Left kidney (tissue), 2 donors: ENCODE measurements around the gene ACOX2. TPM values are rescaled to one million over a fixed set of nuclear protein-coding genes. Genes with fewer than 3 reads are reported as not detected.

Experiments
- DNase-seq: peaks from one replicate; pipeline ENCODE4 v3.0.0-alpha.2; 2013
- polyA plus RNA-seq: library from polyadenylated mRNA; unstranded; fragments of 120-200 nt; gene quantifications from one replicate; pipeline ENCODE4 v1.2.1, GENCODE V29; 2013; ENCODE audit not compliant: insufficient read length

Gene ACOX2
- polyA plus RNA-seq, 1 donor, result 38.6 TPM

DNA sequence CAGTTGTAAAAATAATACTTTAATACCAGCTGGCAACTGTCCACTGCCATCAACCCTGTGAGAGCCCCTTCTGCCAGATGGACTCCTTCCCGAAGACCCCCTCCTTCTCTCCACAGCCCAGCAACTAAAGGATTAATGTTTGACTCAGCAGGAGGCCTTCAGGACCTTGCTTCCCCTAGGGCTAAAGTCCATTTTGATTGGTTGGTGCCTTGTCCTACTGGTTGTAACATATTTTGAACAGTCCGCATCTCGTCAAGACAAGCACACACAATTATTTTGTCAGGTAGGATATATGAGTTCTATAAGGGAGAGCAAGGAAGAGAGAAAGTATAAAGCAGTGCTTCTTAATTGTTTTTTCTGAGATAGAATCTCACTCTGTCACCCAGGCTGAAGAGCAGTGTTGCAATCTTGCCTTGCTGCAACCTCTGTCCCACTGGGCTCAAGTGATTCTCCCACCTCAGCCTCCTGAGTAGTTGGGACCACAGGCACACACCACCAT lies 18.6 kb downstream of the ACOX2 start:
- DNase-seq, result no peak

DNA sequence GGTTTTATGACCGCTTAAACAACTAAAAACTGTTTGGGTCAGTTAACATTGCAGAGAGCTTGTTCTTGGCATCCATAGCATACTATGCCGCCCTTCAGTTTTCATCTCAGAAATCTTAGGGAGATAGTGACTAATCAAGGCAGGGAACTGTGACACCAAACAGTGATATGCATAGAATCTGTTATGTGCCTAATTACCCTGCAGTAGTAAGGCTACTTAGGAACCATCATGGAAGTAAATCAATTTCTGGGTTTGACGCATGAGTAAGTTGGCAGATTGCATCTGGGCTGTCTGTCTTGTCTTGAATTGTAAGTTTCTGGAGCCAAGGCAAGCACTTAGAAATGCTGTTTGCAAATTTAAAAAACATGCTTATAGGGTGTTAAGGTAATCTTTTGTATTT lies 22.6 kb downstream of the ACOX2 start:
- no peak for DNase-seq

DNA sequence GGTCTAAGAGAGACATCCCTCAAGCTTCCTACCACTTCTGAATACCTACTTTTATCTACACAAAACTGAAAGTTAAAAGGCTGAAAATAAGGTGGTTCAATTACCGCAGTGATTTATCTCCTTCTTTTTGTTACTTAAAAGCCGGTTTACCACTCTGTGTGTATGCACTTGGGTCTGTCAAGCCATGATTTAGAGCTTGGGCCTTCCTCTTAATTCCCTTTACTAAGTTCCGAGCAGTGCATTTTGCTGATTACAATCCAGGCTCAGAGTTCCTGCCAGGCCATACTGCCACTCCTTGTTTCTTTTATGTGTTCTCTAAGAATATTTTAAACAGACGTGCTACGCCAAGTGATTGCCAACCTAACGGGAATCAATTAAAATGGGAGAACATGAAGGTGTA lies 28.6 kb downstream of the ACOX2 start:
- DNase-seq, result no peak

DNA sequence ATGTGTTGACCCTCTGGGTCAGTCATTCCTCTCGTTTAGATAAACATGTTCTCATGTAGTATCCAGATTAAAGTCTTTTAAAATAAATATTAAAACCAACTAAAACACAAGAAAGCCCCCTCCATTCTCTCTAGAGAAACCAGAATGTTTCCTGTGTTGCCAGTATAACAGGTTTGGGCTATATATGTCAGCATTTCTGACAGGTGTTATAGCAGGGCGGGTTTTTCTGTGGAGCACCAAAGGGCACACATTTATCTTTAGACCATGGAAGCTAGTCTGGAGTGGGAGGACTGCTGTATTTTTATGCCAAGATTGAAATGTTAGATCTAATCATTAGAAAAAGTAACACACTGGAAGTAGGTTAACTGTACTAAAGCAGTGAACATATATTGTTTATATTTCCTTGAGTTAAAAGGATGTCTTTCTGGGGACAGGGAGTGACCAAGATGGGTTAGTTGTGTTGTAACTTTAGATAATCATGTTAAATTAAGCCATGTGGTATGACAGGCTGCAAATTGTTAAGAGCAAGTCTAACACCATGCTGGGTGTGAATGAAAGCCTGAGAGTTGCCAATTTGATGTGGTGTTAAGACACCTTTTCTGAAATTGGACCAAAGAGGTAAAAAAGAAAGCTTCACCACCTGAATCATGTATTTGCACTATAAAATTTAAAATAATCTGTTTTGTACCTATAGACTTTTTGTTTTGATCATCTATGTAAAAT lies 29.5 kb downstream of the ACOX2 start:
- no peak for DNase-seq

DNA sequence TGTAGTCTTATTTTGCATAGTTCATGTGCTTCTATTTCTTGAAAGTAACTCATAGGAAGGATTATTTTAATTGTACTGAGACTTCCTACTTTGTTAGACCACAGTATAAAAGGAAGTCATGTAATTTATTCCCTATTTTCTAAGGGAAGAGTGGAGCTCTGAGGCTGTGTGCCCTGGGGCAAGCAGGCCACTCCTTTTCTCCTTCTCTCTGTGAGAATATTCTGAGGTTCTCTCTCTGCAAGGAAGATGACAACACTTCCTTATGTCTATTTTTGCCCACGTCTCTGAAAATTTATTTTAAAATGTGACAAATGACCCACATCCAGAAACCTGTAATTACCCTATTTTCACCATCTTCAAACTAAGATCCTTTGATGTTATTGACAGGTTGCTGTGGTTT lies 34.1 kb downstream of the ACOX2 start:
- no peak for DNase-seq

DNA sequence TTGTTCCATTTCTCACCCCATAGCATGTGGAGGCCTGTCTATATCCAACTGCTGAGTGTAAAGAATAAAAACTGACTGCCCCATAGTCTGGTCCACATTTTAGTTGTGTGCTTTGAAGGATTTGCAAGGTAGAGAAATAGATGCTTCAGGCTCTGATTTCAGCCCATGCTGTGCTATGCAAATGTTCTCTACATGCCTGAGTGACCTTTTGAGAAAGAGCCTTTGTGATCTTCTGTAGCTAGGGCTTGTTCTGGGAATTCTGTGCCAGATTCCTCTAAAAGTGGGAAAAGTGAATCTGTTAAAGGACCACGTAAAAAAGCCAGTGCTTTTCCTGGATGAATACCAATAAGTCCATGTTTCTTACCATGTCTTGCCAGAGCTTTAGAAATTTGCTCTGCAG lies 39.9 kb downstream of the ACOX2 start:
- no peak for DNase-seq

DNA sequence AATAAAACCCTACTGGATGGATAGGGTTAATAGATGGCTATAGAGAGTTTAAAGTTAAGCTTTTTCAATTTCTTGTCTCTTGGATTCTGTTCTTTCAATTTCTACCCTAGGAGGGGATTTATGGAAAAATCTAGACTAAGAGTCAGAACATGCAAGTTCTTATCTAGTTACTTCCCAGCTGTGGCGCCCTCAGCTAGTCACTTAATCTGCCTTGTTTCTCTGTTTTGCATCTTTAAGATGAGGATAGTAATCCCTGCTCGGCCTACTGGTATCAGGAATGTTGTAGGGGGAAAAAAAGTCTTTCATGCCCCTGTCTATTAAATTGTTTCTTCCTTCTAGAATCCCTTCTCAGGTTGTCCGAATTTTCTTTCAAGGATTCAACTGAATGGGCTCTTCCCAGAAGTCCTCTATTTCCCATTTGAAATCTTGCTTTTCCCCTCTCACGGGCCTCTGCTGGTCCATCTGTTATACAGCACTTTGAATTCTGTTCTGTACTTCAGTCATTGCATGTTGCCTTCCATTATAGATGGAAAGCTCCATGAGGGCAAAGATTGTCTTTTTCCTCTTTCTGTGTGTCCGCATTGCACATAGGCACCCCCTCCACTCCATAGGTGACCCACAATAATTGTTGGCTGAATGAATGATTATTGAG lies 40.7 kb downstream of the ACOX2 start:
- DNase-seq, result no peak

DNA sequence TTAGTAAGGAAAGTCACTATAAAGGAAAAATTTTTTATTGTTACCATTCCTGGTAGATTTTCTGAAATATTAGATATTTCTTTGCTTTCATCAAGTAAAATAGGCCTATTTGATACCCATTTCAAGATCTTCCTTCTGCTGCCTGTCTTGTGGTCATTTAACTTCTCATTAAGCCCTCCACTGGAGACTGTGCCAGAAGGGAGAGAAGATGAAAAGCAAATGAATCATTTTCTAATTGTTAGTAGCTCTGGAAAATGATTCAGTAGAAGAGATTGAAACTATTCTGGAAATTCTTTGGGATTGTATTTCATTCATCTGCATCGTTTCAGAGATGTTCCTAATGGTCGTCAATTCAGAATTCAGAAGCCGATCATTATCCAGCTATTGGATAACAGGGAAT lies 41.9 kb downstream of the ACOX2 start:
- DNase-seq, result no peak

DNA sequence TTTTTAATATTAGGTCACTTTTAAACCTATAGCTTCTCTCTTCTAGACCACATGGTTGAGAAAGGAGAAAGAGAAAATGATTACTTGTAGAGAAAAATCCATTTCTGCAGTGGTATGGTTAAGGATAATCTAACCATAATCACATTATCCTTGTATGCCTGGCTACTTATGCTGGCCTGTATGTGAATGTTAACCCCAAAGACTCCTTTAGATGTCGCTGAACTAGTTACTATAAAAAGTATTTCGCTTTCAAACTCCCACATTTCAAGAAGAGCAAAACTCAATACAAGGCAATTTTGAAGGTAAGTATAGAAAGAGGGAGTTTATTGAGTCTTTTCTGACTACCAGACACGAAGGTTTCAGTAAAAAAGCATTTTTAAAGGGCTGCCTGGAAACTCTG lies 42.9 kb downstream of the ACOX2 start:
- DNase-seq, result no peak

DNA sequence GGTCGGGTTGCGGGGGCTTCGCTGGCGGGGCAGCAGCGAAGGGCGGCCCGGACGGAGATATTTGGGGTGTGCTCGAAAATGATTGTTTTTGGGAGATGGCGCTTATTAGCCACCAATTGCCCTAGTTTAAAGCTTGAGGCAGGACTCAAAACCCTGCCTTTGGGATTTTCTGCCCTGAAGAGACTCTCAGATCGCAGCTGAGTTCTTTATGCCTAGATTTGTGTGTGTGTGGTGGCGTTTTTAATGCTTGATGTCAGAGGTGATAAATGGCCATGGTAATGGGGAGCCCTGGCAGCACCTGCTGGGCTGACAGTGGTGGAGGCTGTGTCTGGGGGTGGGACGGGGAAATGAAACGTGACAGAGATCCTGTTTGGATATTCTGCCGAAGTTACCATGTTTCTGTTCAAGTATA lies 44.5 kb downstream of the ACOX2 start:
- peak; percentile 63 for DNase-seq

DNA sequence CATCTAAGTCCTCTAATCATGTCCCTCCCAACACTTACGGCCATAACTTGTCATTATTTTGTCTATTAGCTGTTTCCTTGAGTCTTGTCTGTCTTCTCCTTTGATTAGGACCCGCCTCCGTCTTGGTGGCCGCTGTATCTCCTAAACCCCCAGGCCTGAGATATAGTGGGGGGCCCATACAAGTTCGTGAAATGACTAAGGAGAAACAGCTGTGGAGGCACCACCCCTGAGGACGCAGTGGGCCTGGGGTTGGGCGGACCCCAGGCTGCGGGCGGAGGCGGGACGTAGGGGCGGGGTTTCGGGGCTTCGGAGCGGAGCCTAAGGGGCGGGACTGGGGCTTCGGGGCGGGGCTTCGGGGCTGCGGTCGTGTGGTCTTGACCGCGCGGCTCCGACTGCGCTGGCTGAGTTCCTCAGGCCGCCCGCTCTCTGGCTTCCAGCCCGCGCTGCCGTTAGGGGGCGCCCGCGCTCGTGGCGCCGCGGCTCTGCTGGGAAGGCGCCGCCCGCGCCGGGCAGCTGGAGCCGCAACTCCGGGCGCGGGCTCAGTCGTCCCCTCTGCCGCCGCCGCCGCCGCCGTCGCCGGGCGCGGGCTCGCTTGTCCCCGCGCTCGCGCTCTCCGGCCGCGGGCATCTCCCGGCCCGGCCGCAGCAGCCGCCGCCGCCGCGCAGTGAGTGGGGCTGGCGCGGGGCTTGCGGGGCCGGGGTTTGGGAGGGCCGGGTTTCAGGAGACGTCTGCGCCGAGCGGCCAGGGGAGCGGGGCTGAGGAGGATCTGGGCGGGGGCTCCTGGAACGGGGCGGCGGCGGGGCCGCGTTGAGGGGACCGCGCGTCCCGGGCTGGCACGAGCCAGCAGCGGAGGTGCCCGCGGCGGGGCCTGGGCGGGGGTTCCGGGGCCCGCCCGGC lies 45.2 kb downstream of the ACOX2 start, which contains the start of gene KCTD6:
Gene KCTD6, plus strand, starts transcription at position 591 of the 897 bp plus-strand sequence. CDS start 6,660 bp downstream, outside the sequence.
- peak; percentile 95 for DNase-seq

DNA sequence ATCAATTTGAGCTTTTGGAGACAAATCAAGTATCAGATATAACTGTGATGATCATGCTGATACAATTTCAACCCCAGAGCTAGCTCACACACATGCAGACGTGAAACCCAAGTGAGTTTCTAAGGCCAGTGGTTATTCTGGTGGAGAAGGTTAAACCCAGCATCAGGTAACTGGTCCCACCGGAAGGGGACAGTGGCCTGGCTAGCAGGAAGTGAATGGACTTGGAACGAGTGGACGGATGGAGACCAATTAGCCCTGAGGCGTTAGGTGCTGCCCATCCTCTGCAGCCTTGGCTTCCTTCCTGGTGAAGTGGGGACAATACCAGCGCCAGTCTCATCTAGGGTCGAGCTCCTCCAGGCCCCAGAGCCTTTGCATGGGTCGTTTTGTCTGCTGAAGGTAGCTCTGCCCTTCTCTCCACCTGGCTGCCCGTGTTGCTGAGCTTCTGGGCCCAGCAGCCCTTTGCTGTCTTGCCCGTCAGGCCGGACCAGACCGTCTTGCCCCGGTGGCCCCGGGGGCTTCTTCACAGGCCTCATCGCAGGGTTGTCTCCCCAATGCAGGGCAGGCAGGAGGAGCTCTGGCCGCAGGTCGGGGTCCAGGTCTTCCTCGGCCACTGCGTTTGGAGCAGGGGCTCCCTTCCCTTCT lies 46.0 kb downstream of the ACOX2 start:
- DNase-seq, result no peak

DNA sequence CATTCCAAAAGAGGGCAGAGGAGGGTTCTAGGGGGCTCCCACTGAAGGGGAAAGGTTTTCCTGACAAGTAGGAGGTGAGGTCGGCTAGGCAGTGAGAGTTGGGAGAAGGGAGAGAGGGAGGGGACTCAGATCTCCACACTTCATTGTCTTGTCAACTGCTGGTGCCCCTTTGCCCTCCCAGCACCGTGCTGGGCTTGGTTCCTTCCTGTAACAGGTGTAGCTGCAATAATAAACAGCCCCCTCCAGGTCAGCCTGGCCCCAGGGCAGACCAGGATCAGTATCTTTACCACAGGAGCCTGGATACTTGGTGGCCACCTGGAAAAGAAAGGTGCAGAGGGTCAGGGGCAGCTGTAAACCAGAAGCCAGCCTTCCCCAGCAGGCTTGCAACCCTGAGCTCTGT lies 48.0 kb downstream of the ACOX2 start:
- no peak for DNase-seq

DNA sequence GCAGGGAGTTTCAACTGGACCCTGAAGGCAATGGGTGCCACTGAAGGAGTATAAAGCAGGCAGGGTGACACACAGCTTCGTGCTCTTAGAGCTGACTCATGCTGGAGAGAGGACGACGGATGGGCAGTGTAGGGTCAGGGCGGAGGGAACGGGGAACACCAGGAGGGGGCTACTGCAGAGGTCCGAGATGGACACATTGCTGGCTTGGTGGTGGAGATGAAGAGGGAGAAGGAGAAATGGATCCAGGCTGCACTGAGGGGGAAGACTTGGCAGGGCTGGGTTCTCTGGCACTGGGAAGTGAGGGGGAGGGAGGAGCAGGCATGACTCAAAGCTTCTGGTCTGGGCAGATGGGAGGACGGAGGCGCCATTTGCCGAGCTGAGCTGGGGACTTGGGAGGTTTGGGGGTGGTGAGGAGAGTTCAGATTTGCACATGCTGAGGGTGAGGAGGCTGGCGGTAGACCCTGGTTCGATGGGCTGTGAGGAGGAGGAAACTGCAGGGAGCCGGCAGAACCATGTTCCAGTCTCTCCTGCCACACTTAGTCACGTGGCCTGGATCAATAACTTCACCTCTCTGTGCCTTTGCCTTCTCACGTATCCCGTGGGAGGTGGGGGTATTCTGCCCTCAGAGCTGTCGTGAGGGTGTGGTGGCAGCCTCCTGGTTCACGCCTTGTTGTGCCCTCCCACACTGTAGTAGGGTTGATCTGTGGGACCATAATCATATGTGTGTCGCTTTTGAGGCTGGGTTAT lies 49.7 kb downstream of the ACOX2 start:
- no peak for DNase-seq

DNA sequence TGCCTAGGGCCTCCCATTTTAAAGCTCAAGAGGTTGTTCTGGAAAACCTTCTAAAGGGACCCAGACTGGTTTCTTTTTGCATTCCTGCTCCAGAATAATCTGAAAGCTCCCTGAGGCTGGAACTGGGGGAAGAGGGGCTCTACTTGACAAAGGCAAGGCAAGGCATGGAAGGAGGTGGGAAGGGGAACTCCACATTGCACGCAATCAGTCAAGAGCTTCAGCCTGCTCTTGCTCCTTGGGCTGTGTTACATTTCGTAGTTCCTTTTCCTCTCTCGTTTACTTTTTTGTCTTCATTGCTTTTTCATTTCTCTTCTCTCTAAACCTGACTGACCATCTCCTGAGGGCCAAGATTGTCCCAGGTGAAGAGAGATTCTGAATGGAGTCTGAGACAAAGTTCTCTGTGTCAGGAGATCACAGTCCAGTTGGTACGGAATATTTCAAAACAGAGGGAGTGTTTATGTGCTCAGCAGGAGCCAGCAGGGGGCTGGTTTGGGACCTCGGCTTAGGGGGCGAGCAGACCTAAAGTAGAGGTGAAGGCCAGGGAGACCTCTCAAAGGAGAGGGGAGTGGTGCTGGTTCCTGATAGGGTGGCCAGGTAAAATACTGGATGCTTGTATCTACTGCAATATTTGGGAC lies 51.1 kb downstream of the ACOX2 start:
- no peak for DNase-seq

DNA sequence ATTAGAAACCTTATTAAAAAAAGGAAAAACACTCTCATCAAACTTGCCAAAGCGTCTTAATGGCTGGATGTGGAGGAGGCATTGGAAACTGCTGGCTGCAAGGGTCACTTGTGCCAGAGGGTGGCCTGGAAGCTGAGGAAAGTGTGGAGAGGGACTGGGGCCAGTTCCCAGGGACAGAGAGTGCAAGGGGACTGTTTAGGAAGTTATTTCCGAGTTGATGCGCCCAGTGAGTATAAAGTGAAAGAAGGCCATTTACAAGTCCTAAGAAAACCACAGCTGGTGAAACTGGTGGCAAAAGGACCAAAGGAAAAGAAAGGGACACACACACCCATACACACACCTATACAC lies 52.3 kb downstream of the ACOX2 start:
- no peak for DNase-seq

DNA sequence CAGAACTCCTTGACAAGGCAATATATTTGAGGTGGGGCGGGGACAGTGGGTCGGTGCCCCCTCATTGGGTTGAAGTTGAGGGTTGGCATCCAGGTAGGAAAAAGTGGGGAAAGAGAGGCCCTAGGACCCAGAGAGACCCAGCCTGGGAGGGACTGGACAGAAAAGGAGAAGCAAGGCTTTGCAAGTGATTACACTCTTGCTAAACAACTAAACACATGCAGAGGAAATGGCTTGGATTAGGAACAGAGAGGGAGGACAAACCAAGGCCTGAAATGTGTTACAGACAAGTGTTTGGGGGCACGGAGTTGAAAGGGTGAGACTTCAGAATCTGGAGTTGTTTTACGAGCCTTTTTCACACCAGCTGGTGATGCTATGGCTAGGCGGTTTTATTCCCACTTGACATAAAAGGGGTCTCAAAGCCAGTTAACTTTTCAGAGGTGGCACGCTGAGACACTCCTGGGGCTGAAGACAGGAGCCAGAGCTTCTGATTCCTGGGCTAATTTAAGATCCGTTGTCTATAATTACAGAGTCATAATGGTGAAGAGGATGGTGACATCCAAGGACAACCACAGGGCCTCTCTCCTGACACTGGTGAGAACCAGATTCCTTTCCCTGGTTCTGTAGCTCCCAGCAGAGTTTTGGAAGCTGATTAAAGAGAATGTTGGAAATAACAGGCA lies 52.8 kb downstream of the ACOX2 start:
- no peak for DNase-seq

DNA sequence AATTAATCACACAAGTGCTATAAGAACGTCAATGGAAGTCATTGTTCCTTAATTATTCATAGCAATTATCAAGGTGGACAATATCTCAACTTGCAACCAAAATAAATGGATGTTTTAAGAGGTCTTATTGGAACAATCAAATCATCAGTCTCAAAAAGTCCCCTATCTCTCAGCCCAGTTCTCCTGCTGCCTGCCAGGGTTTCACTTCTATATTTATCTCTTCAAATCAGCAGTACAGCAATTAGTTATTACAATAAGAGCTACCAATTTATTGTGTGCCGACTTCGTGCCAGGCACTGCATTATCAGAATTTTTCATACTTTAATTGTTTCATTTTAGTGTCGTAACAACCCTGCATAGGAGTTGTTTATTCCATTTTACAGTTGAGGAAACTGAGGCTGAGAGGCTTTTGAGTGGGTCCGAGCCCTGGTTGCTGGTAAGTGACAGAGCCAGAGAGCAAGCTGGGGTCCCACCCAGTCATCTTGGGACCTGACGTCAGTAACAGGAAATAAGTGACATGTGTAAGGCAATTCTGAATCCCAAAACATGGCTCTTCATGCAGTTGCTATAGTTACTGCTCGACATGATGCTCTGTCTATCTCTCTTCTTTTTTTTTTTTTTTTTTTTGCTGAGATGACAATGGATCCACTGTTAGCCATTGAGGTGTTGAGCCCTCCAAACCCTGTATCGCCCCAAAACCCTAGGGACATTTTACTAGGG lies 53.9 kb downstream of the ACOX2 start:
- no peak for DNase-seq

DNA sequence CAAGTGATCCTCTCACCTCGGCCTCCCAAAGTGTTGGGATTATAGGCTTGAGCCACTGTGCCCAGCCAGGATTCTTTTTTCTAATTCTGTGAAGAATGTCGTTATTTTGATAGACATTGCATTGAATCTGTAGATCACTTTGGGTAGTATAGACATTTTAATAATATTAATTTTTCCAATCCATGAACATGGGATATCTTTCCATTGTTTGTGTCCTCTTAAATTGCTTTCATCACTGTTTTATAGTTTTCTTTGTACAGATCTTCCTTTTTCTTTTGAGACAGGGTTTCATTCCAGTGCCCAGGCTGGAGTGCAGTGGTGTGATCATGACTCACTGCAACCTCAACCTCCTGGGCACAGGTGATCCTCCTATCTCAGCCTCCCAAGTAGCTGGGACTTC lies 56.7 kb downstream of the ACOX2 start:
- DNase-seq, result no peak

DNA sequence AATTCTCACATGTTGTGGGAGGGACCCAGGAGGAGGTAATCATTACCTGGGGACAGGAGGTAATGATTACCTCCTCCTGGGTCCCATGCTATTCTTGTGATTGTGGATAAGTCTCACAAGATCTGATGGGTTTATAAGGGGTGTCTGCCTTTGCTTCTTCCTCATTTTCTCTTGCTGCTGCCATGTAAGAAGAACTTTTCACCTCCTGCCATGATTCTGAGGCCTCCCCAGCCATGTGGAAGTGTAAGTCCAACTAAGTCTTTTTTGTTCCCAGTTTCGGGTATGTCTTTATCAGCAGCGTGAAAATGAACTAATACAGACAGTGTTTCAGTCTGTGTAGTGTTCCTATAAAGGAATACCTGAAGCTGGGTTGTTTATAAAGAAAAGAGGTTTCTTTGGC lies 58.2 kb downstream of the ACOX2 start:
- DNase-seq, result no peak
